ENCODE data around the gene PPP2R3B. TPM values are rescaled to one million over a fixed set of nuclear protein-coding genes. Genes with fewer than 3 reads are reported as not detected.
A peak's percentile ranks its signal among the peaks of the same experiment; 100 is the strongest.
"Not testable (repeated sequence)": the region's sequence is repeated elsewhere in the genome, so short reads cannot be mapped to it uniquely, and the experiment has no call there.

Gene PPP2R3B
- total RNA-seq, 1 donor from 2014 or later, result 15.4 TPM

GRCh38 chrX:384861-385260, 1.8 kb downstream of the PPP2R3B start:
- intact Hi-C loops (cut with micrococcal nuclease), result loop anchor here (5.0 kb wide), 1 partner anchor 642 kb away; no protein-coding TSS in a partner anchor
- Mint-ChIP-seq H3K27ac (no peak overlapping the region), H3K9me3 (no peaks in the 10 kb centered on the region), H3K4me1 (peaks cover 10% of the 10 kb centered on the region), H3K27me3 (peaks cover 3% of the 10 kb centered on the region), H3K4me3 (no peak overlapping the region), H3K36me3 (ENCODE audit: low read depth) (peaks cover 7% of the 10 kb centered on the region)
- ATAC-seq (ENCODE audit: low read depth) (no peak), DNase-seq (no peak)
- ChIA-PET CTCF (no interaction called here), POLR2A (no interaction called here)
- TF ChIP-seq CTCF (IDR thresholded peaks at IDR 0.05), result no peak

GRCh38 chrX:378443-378842, 8.3 kb downstream of the PPP2R3B start:
- TF ChIP-seq CTCF (IDR thresholded peaks at IDR 0.05), result no peak
- no peaks in the 10 kb centered on the region for H3K36me3 Mint-ChIP-seq (ENCODE audit: low read depth)
- no peak overlapping the region for H3K4me3 Mint-ChIP-seq
- ChIA-PET POLR2A (no interaction called here), CTCF (no interaction called here)
- no peaks in the 10 kb centered on the region for H3K9me3 Mint-ChIP-seq
- peaks cover 19% of the 10 kb centered on the region for H3K4me1 Mint-ChIP-seq
- intact Hi-C loops (cut with micrococcal nuclease), result no loop called here
- ATAC-seq (ENCODE audit: low read depth) (no peak), DNase-seq (no peak)
- H3K27me3 Mint-ChIP-seq, result peaks cover 20% of the 10 kb centered on the region
- H3K27ac Mint-ChIP-seq, result no peak overlapping the region

GRCh38 chrX:376206-376605, 10.5 kb downstream of the PPP2R3B start:
- H3K9me3 Mint-ChIP-seq; H3K36me3 Mint-ChIP-seq (ENCODE audit: low read depth); H3K27ac Mint-ChIP-seq; ATAC-seq (ENCODE audit: low read depth); H3K4me3 Mint-ChIP-seq; DNase-seq; CTCF ChIA-PET; intact Hi-C loops (cut with micrococcal nuclease); POLR2A ChIA-PET: not testable (repeated sequence)
- Mint-ChIP-seq H3K4me1 (peaks cover 29% of the 10 kb centered on the region), H3K27me3 (peaks cover 35% of the 10 kb centered on the region)

GRCh38 chrX:375181-376036, 11.3 kb downstream of the PPP2R3B start:
- Mint-ChIP-seq H3K9me3 (no peaks in the 10 kb centered on the region), H3K27me3 (peaks cover 35% of the 10 kb centered on the region), H3K27ac (no peak overlapping the region), H3K36me3 (ENCODE audit: low read depth) (no peaks in the 10 kb centered on the region), H3K4me1 (peaks cover 29% of the 10 kb centered on the region), H3K4me3 (peak overlapping the region; percentile 44)
- ATAC-seq (ENCODE audit: low read depth) (no peak), DNase-seq (no peak)
- ChIA-PET CTCF (no interaction called here), POLR2A (no interaction called here)
- intact Hi-C loops (cut with micrococcal nuclease), result no loop called here
- TF ChIP-seq CTCF (IDR thresholded peaks at IDR 0.05), result no peak

GRCh38 chrX:374596-374995, 12.1 kb downstream of the PPP2R3B start:
- ATAC-seq (ENCODE audit: low read depth) (no peak), DNase-seq (no peak)
- POLR2A ChIA-PET, result no interaction called here
- Mint-ChIP-seq H3K27me3 (peaks cover 35% of the 10 kb centered on the region), H3K27ac (no peak overlapping the region), H3K4me1 (peaks cover 29% of the 10 kb centered on the region), H3K9me3 (no peaks in the 10 kb centered on the region), H3K36me3 (ENCODE audit: low read depth) (no peaks in the 10 kb centered on the region), H3K4me3 (peak overlapping the region; percentile 62)
- CTCF ChIA-PET, result no interaction called here
- intact Hi-C loops (cut with micrococcal nuclease), result no loop called here
- TF ChIP-seq CTCF (IDR thresholded peaks at IDR 0.05), result no peak

All from activated B cell treated with CpG ODN at 0.5 μM for 24 hours (primary cell).